Peyer's patch (tissue), 4 donors: ENCODE measurements around the gene S100A11. TPM values are rescaled to one million over a fixed set of nuclear protein-coding genes. Genes with fewer than 3 reads are reported as not detected.
A peak's percentile ranks its signal among the peaks of the same experiment; 100 is the strongest.

Experiments used
- DNase-seq, 3 donors: peaks; one replicate each; pipeline ENCODE4 v3.0.0-alpha.2; 2017 to 2019
- H3K27ac ChIP-seq, 4 donors: fragments of 200-600 bp; sonication (generic); one replicate each; pipeline ENCODE4 v1.5.1; 2016 to 2019
- H3K27me3 ChIP-seq, 2 donors: fragments of 200-600 bp; sonication (generic); one replicate each; pipeline ENCODE4 v1.5.1; 2019
- H3K36me3 ChIP-seq, 3 donors: fragments of 200-600 bp; sonication (generic); one replicate each; pipeline ENCODE4 v1.5.1; 2016 to 2019
- H3K4me1 ChIP-seq, 4 donors: fragments of 200-600 bp; sonication (generic); one replicate each; pipeline ENCODE4 v1.5.1; 2016 to 2019
- H3K4me3 ChIP-seq, 4 donors: fragments of 200-600 bp; sonication (generic); 1 replicate in 3 of 4; 2 replicates in 1 of 4; pipeline ENCODE4 v1.5.1; 2016 to 2019; ENCODE audit warnings: mild to moderate bottlenecking in 1 of 4
- H3K9me3 ChIP-seq, 4 donors: fragments of 200-600 bp; sonication (generic); one replicate each; pipeline ENCODE4 v1.5.1; 2016 to 2019; ENCODE audit warnings: mild to moderate bottlenecking in 1 of 4
- POLR2A ChIP-seq, 2 donors: fragments of 450-650 bp; IDR thresholded peaks; one replicate each; pipeline ENCODE4 v1.5.1; 2017; ENCODE audit warnings: antibody characterized with exemption in 2 of 2, mild to moderate bottlenecking in 2 of 2, moderate library complexity in 2 of 2
- small RNA-seq, 2 donors: library from RNA; depleted of rRNA; stranded (forward); fragments of <200 nt; gene quantifications; one replicate each; pipeline ENCODE3, GENCODE V24; 2016
- total RNA-seq, 4 donors: library from RNA; depleted of rRNA; stranded (reverse); fragments of >200 nt; gene quantifications; one replicate each; pipeline ENCODE4 v1.1.0, GENCODE V29; 2016
- TF ChIP-seq, protein P1 (sequence below), 6 experiments: fragments of 450-650 bp in 4 of 6; fragments of 200-600 bp in 2 of 6; sonication (generic) in 1 of 6; IDR thresholded peaks; one replicate each; pipeline ENCODE4 v1.5.1; 2017 to 2019; ENCODE audit warnings: antibody characterized with exemption in 6 of 6, mild to moderate bottlenecking in 3 of 6, moderate library complexity in 1 of 6

The S100A11 gene
- total RNA-seq, 4 donors from 2014 or later: 33.3 to 75.1 (median 72.0) TPM

DNA sequence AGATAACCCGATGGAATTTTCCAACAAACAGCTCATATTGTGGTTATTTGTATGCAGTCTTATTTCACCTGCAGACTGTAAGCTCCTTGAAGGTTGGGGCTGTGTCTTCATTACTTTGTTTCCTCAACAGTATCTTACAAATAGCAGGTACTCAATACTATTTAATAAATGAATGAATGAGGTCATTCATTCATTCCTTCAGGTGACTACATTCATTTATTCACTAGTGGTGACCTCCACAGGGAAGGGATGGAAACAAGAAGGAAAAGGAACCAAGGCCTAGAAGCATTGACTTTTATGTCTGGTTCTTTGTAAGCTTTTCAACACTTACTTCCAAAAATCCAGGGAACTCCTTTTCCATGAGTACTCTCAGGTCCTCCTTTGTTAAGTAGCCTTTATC lies 51.0 kb downstream of the S100A11 start:
- Histone ChIP-seq H3K9me3 (no peaks in the 10 kb centered on the region), H3K27me3 (no peaks in the 10 kb centered on the region), H3K27ac (no peak overlapping the region), H3K4me1 (peaks cover 0 to 63% (median 8%) of the 10 kb centered on the region in 4 donors), H3K4me3 (no peak overlapping the region), H3K36me3 (peaks cover 0 to 53% (median 3%) of the 10 kb centered on the region in 3 donors)
- TF ChIP-seq, protein P1, sequence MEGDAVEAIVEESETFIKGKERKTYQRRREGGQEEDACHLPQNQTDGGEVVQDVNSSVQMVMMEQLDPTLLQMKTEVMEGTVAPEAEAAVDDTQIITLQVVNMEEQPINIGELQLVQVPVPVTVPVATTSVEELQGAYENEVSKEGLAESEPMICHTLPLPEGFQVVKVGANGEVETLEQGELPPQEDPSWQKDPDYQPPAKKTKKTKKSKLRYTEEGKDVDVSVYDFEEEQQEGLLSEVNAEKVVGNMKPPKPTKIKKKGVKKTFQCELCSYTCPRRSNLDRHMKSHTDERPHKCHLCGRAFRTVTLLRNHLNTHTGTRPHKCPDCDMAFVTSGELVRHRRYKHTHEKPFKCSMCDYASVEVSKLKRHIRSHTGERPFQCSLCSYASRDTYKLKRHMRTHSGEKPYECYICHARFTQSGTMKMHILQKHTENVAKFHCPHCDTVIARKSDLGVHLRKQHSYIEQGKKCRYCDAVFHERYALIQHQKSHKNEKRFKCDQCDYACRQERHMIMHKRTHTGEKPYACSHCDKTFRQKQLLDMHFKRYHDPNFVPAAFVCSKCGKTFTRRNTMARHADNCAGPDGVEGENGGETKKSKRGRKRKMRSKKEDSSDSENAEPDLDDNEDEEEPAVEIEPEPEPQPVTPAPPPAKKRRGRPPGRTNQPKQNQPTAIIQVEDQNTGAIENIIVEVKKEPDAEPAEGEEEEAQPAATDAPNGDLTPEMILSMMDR (IDR thresholded peaks at IDR 0.05): no peak
- no peak for TF ChIP-seq POLR2A (IDR thresholded peaks at IDR 0.05)
- DNase-seq: no peak

DNA sequence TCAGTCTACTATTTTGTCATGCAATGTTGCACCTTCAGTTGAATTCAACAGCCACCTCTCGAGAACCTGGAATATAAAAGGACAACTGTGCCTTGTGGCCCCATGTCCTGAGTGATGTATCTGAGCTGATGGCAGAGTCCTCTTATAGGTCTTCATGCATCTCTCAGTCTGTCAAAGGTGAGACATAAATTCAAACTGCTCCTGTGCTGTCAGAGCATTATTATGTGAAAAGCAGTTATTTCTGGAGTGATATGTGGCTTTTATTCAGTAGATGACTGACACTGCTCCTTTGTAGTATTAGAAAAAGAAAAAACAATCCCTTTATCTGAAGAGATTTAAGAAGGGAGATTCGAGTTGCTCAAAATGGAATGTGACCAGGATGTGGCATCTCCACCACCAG lies 51.5 kb downstream of the S100A11 start:
- no peak overlapping the region for H3K4me3 ChIP-seq
- TF ChIP-seq, protein P1 (IDR thresholded peaks at IDR 0.05): no peak
- no peak for TF ChIP-seq POLR2A (IDR thresholded peaks at IDR 0.05)
- H3K4me1 ChIP-seq: peaks cover 0 to 58% (median 5%) of the 10 kb centered on the region in 4 donors
- no peak for DNase-seq
- no peaks in the 10 kb centered on the region for H3K27me3 ChIP-seq
- no peak overlapping the region for H3K27ac ChIP-seq
- H3K36me3 ChIP-seq: peaks cover 0 to 53% (median 3%) of the 10 kb centered on the region in 3 donors
- no peaks in the 10 kb centered on the region for H3K9me3 ChIP-seq

DNA sequence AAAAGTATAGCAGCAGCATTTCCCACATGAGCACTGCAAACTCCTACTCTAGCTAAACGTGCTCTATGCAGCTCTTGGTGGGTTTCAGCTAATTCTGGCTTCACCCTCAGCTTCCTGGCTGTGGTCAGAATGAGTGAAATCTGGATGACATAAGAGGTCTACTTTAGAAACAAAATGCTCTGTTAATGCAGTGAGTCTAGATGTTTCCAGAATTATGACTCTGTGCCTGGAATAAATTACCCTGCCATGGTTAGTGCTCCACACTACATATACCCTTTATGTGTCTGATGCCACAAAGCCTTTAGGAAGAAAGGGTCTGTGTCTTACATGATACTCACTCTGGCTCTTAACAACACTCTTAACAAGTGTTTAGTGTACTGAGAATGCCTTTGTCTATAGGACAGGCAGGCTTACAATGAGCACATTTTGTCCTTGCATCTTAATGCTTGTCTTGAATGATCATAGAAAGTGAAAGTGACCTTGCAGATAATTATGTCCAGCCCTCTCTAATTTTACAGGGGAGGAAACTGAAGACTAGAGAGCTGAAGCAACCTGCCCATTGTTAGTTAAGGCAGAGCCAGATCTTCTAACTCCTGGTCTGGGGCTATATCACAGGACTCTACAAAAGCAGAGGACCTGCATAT lies 52.4 kb downstream of the S100A11 start:
- Histone ChIP-seq H3K4me3 (no peak overlapping the region), H3K27ac (peak overlapping the region in 2 of 4 donors; percentile 1 to 47), H3K4me1 (peaks cover 0 to 50% (median 5%) of the 10 kb centered on the region in 4 donors), H3K36me3 (peaks cover 0 to 53% (median 3%) of the 10 kb centered on the region in 3 donors), H3K27me3 (no peaks in the 10 kb centered on the region), H3K9me3 (no peaks in the 10 kb centered on the region)
- no peak for DNase-seq
- TF ChIP-seq, protein P1 (IDR thresholded peaks at IDR 0.05): no peak
- no peak for TF ChIP-seq POLR2A (IDR thresholded peaks at IDR 0.05)

Small RNAs within 50 kb of the gene (small RNA-seq; reads per million reads assigned to genes)
- 0 reads per million in 2 donors for gene SPTLC1P4

Other genes starting within 250 kb of the S100A11 start
- gene TDRKH, start 246.5 kb downstream of the S100A11 start, total RNA-seq: 1 to 10 TPM; 1.2 to 5.0 (median 3.6) TPM
- 1 to 10 TPM in 3 of 4 donors, not detected in 1; 1.0 to 1.3 (median 1.1) TPM for gene LINGO4, start 231.6 kb downstream of the S100A11 start, total RNA-seq
- 10 to 100 TPM; 10.7 to 70.1 (median 46.0) TPM for gene RORC, start 205.2 kb downstream of the S100A11 start, total RNA-seq
- gene C2CD4D, start 197.2 kb downstream of the S100A11 start, total RNA-seq: under 1 TPM in 1 of 4 donors, not detected in 3; 0.54 TPM
- gene THEM5, start 183.3 kb downstream of the S100A11 start, total RNA-seq: not detected
- gene THEM4, start 127.5 kb downstream of the S100A11 start, total RNA-seq: 10 to 100 TPM in 3 of 4 donors, 1 to 10 TPM in 1; 9.1 to 45.2 (median 14.6) TPM
- 100 to 1,000 TPM in 3 of 4 donors, 10 to 100 TPM in 1; 90.0 to 223 (median 154) TPM for gene S100A10, start 43.1 kb downstream of the S100A11 start, total RNA-seq
- gene TCHHL1, start 52.1 kb upstream of the S100A11 start, total RNA-seq: not detected
- gene TCHH, start 78.4 kb upstream of the S100A11 start, total RNA-seq: 1 to 10 TPM in 1 of 4 donors, under 1 TPM in 3; 0.13 to 5.8 (median 0.46) TPM
- gene RPTN, start 122.2 kb upstream of the S100A11 start, total RNA-seq: not detected
- gene HRNR, start 187.2 kb upstream of the S100A11 start, total RNA-seq: not detected